Right forelimb (tissue), 1 donor: ENCODE data around the gene AGXT2.
"Not testable (repeated sequence)": the region's sequence is repeated elsewhere in the genome, so short reads cannot be mapped to it uniquely, and the experiment has no call there.

ENCODE experiments used
- DNase-seq: peaks from one replicate; pipeline ENCODE4 v3.0.0-alpha.2; 2018

The AGXT2 gene

GRCh38 chr5:35050541-35051126 lies 2.9 kb upstream of the AGXT2 start:
- no peak for DNase-seq

GRCh38 chr5:35048910-35049309 lies 1.2 kb upstream of the AGXT2 start:
- DNase-seq = no peak

- no peak for DNase-seq
Observed at GRCh38 chr5:35046774-35047173, 975 bp downstream of the AGXT2 start.

GRCh38 chr5:35045280-35045679 lies 2.5 kb downstream of the AGXT2 start:
- no peak for DNase-seq

DNA sequence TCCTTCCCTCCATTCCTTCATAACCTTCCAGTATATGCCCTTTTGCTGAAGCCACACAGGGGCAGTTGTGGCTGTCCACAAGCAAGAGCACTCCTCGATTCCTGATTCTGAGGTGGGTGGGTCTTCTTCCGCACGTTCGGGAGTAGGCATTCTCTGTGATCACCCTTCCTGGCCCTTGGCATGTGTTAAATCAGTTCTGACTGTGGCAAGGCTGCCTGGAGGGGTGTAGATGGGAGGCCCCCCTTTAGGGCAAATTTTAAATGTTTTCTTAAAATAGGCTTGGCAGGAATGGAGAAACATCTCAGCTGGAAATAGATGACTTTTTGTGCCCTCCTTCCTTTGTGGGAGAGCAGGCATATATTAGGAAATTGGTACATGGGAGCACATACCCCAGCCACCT lies 3.1 kb downstream of the AGXT2 start:
- no peak for DNase-seq

DNA sequence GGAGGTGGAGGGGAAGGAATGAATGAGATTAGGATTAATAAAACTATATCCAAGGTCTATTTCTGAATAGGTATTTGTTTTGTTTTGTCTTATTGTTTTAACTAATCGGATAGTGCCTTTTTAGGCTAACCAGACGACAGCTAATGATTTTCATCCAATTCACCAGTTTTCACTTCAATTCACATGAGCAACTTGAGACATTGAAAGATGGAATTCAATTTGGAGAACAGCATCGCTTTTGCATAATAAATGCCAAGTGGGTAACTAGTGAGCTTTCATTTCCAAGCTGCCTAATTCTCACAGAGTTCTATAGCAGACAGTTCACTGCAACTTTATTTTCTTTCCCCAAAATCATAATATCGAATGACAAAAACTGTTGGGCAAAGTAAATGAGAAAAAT lies 5.0 kb downstream of the AGXT2 start:
- DNase-seq = no peak

DNA sequence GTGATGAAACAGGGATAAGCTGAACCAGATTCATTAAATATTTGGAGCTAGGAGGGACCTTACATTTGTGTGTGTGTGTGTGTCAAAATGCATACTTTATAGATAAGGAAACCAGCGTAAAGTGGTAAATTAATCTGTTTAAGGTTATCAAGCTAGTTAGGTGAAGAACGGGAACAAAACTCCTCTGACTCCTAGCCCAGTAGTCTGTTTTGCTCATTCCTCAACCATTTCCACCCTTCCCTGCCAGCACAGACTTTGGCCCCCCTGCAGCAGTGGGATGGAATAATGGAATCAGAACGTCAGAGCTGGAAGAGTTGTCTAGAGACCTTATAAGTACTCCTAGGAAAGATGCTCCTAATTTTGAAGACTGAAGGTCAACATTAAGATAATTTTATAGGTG lies 6.5 kb downstream of the AGXT2 start:
- DNase-seq = no peak

DNA sequence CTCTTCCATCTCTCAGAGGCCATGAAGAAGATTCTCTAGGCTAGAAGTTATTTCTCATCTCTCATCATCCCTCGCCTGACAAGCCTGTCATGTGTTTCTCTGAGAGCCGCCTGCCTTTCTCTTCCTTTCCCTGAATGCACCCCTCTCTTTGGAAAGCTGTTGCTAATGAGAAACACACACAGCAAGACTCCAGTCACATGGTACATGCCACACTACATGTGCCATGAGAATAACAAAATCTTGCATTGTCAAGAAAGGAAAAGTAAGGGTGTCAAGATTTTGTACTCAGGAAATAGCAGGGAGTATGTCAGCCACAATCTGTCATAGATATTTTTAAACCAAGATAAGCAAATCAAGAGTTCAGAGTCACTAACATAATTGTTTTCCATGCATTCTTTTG lies 8.9 kb downstream of the AGXT2 start:
- DNase-seq = no peak

GRCh38 chr5:35036536-35036935 lies 11.2 kb downstream of the AGXT2 start:
- no peak for DNase-seq

- DNase-seq = not testable (repeated sequence)
Observed at GRCh38 chr5:35035929-35036328, 11.8 kb downstream of the AGXT2 start.

- DNase-seq = no peak
Observed at GRCh38 chr5:35035271-35035670, 12.5 kb downstream of the AGXT2 start.

GRCh38 chr5:35032356-35032755 lies 15.4 kb downstream of the AGXT2 start:
- no peak for DNase-seq

- DNase-seq = no peak
Observed at GRCh38 chr5:35031276-35031675, 16.5 kb downstream of the AGXT2 start.

GRCh38 chr5:35030426-35031100 lies 17.2 kb downstream of the AGXT2 start:
- DNase-seq = no peak

DNA sequence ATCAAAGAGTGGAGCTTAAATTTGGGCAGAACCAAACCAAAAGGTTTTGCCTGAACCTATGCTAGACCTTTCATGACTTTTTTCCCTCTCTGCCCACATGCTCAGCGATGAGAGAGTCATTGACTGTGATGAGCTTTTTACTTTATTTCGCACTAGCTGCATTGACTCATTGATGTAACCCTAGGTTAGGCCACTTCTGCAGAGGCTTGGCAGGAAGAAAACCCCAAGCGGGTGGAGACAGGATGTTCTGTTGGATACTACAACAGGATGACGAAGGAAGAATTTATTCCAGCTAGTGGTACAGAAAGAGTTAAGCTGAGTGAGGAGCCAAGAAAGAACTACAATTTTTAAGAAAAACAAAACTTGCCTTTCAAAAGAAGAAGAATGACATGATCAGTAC lies 18.4 kb downstream of the AGXT2 start:
- DNase-seq = no peak

DNA sequence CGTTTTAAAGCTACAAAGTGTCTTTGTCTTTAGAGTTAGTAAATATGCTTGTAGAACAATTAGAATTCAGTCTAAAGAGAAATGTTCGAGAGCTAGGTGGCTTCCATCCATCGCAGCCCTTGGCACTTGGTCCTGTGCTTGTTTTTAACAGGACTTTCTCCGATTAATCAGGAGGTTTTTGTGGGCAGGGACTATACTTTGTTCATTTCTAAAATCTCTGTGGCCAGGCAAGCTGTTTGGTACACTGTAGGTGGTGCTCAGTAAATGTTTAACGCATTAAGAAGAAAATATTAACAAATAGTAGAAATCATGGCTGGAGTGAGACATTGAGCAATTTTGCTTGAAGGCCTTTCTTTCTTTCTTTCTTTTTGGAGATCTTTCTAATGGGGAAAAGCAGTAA lies 20.8 kb downstream of the AGXT2 start:
- DNase-seq = no peak

GRCh38 chr5:35026280-35026840 lies 21.4 kb downstream of the AGXT2 start:
- no peak for DNase-seq

DNA sequence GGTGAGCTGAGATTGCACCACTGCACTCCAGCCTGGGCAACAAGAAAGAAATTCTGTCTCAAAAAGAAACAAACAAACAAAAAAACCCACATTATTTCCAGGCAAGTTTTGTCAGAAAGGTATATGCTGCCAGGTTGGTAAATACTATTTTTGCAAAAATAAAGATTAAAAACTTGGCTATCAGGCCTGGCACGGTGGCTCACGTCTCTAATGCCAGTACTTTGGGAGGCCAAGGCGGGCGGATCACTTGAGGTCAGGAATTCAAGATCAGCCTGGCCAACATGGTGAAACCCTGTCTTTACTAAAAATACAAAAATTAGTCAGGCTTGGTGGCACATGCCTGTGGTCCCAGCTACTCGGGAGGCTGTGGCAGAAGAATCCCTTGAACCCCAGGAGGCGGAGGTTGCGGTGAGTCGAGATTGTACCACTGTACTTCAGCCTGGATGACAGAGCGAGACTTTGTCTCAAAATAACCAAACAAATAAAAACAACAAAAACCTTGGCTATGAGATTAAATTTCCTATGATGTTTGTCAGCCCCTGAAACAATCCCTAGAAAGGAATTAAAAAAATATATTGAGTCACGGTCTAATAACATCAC lies 22.7 kb downstream of the AGXT2 start:
- DNase-seq = no peak

DNA sequence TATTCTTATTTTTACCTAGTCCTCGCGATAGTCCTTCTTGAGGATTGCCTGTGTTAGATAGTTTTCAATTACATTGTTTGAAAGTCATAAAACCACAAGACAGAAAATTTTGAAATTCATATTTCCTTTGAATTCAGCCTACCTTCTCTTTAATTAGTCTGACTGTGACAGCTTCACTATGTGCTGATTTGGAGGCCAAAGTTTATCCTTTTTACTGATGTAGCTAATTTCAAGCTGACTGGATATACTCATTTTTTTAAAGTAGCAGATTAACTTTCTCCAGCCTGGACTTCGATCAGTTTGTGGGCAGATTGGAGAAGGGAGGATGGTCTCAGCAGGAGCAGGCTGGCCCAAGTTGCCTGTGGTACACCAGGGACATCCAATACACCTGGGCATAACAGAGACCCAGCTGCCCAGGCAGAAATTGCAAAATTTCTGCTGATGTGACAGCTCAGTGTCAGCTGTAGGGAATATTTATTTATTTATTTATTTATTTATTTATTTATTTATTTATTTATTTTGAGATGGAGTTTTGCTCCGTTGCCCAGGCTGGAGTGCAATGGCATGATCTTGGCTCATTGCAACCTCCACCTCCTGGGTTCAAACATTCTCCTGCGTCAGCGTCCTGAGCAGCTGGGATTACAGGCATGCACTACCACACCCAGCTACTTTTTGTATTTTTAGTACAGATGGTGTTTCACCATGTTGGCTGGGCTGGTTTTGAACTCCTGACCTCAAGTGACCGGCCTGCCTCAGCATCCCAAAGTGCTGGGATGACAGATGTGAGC lies 24.2 kb downstream of the AGXT2 start:
- no peak for DNase-seq

GRCh38 chr5:35016174-35017051 lies 31.3 kb downstream of the AGXT2 start:
- no peak for DNase-seq

- no peak for DNase-seq
Observed at GRCh38 chr5:35015063-35015462, 32.7 kb downstream of the AGXT2 start.

DNA sequence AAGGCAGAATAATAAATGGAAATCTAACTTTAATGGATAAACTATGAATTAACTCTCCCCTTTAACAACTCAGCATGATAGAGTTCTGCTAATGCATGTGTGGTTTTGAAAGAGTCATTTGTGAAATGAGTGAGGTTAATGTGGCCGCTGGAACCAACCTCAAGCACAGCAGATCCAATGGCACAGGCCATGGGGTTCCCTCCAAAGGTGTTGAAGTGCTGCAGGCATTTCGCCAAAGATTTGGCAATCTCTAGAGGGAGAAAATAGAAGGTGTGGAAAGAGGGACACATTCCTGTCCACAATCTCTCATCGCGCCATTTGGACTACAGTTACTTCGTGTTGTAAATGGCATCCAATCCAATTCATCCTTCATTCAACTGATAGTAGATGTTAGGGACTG lies 35.0 kb downstream of the AGXT2 start:
- no peak for DNase-seq
